ENCODE data around the gene METTL8.
"Not testable (repeated sequence)": the region's sequence is repeated elsewhere in the genome, so short reads cannot be mapped to it uniquely, and the experiment has no call there.

Gene METTL8

GRCh38 chr2:171387052-171387451 is 46.7 kb downstream of the METTL8 start:
- no peak overlapping the region for H3K27ac ChIP-seq
- POLR2A ChIA-PET (ENCODE audit: low non-redundant PET) = no interaction called here
- no peak for TF ChIP-seq CTCF (conservative IDR thresholded peaks at IDR 0.05; ENCODE audit: low read depth)
- DNase-seq (ENCODE audit: low spot score) = no peak
- CTCF ChIA-PET = no interaction called here

- ChIA-PET CTCF (no interaction called here), POLR2A (ENCODE audit: low non-redundant PET) (no interaction called here)
- no peak for DNase-seq (ENCODE audit: low spot score)
- no peak overlapping the region for H3K27ac ChIP-seq
- TF ChIP-seq CTCF (conservative IDR thresholded peaks at IDR 0.05; ENCODE audit: low read depth) = no peak
Observed at GRCh38 chr2:171386627-171387026, 47.2 kb downstream of the METTL8 start.

- POLR2A ChIA-PET (ENCODE audit: low non-redundant PET) = no interaction called here
- H3K27ac ChIP-seq = peak overlapping the region; percentile 42; the same call in 1 of the 2 replicates
- no peak for TF ChIP-seq CTCF (conservative IDR thresholded peaks at IDR 0.05; ENCODE audit: low read depth)
- no peak for DNase-seq (ENCODE audit: low spot score)
- CTCF ChIA-PET = no interaction called here
Observed at GRCh38 chr2:171383134-171383533, 50.7 kb downstream of the METTL8 start.

GRCh38 chr2:171382175-171382574 is 51.6 kb downstream of the METTL8 start:
- CTCF ChIA-PET; H3K27ac ChIP-seq; POLR2A ChIA-PET (ENCODE audit: low non-redundant PET); DNase-seq (ENCODE audit: low spot score): not testable (repeated sequence)

GRCh38 chr2:171377852-171378251 is 55.9 kb downstream of the METTL8 start:
- DNase-seq (ENCODE audit: low spot score); POLR2A ChIA-PET (ENCODE audit: low non-redundant PET); CTCF ChIA-PET; H3K27ac ChIP-seq: not testable (repeated sequence)

GRCh38 chr2:171367692-171368091 is 66.1 kb downstream of the METTL8 start:
- CTCF ChIA-PET = interaction anchor here (0.7 kb wide), 1 partner anchor 19 kb away, joined by 4 read pairs; no protein-coding TSS in a partner anchor
- no peak for DNase-seq (ENCODE audit: low spot score)
- POLR2A ChIA-PET (ENCODE audit: low non-redundant PET) = no interaction called here
- no peak for TF ChIP-seq CTCF (conservative IDR thresholded peaks at IDR 0.05; ENCODE audit: low read depth)
- no peak overlapping the region for H3K27ac ChIP-seq

GRCh38 chr2:171365778-171366177 is 68.0 kb downstream of the METTL8 start:
- POLR2A ChIA-PET (ENCODE audit: low non-redundant PET) = no interaction called here
- DNase-seq (ENCODE audit: low spot score) = no peak
- H3K27ac ChIP-seq = no peak overlapping the region
- no peak for TF ChIP-seq CTCF (conservative IDR thresholded peaks at IDR 0.05; ENCODE audit: low read depth)
- CTCF ChIA-PET = no interaction called here

- CTCF ChIA-PET = interaction anchor here (0.6 to 0.7 kb wide), 2 partner anchors 130 to 368 kb away, joined by 3 read pairs; no protein-coding TSS in a partner anchor
- POLR2A ChIA-PET (ENCODE audit: low non-redundant PET) = no interaction called here
- DNase-seq (ENCODE audit: low spot score) = peak; percentile 34
Observed at GRCh38 chr2:171365232-171365631, 68.6 kb downstream of the METTL8 start.

More at GRCh38 chr2:171365232-171365631, 68.6 kb downstream of the METTL8 start:
- no peak for TF ChIP-seq CTCF (conservative IDR thresholded peaks at IDR 0.05; ENCODE audit: low read depth)
- H3K27ac ChIP-seq = no peak overlapping the region; the same call in 1 of the 2 replicates

Measured in RWPE1 (cell line).